HCEC 1CT (cell line): ENCODE results near the gene ZBTB47.

Experiments
- DNase-seq: peaks from one replicate; pipeline ENCODE4 v3.0.0-alpha.2; 2017

ZBTB47 gene

DNA sequence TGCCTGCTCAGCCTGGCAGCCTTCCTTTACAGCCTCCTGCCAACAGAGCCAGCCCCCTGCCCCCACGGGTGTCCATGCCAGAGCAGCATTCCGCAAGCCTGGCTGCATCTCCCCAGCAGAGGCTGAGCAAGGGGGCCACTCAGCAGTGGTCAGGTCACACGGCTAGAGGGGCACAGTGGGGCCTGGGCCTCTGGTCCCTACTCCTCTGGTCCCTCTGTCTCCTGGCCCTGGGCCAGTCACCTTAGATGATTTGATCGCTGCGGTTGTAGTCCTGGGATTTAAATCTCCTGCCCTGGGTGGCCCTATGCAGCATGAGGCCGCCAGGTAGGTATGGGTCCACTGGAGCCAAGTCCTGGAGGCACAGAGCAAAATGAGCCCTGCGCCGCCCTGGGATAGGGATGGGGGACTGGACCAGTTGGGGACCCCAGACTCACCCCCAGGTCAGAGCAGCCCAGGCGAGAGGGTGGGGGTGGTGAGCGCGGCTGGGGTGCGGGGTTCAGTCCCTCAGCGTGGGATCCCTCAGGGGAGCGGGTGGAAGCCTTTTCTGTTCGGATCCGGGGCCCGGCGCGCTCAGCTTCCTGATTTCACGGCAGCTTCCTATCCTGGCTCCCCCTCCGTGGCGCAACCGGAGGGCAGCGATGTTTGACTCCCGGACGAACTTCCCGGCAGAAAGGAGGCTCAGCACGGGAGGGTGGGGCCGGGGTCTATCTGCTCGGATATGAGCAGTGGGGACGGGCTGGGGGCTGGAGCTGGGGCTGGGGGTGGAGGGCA lies at the start of gene ZBTB47:
Gene ZBTB47, plus strand, starts transcription at position 138 of the 771 bp plus-strand sequence. CDS start 4,659 bp downstream, outside the sequence.
- peak; percentile 48 for DNase-seq

DNA sequence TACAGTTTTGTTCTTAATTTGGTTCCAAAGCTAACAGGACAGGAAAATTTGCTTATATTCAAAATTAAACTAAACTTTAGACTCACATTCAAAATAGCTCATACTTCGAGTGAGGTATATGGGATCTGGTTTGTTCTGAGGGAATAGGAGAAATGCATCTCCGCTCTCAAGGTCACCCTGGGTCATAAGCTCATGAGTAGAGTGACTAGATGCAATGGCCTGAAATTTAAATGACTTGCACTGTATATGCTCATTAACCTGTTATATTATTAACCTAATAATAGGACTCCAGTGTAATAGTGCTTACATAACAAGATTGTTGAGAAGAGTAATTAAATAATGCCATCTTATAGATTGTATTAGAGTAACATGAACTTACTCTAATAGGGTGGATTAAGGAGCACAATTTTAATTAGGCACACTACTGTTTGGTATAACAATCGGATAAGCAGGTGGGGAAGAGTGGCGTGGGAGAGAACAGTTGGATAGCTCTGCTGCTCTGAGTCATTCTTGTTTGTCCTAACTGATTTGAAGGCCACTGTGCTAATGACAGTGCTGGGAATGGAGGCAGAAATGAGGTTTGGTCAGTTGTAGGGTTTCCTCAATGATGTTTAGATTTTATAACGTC lies 47.8 kb upstream of the ZBTB47 start:
- DNase-seq, result no peak

DNA sequence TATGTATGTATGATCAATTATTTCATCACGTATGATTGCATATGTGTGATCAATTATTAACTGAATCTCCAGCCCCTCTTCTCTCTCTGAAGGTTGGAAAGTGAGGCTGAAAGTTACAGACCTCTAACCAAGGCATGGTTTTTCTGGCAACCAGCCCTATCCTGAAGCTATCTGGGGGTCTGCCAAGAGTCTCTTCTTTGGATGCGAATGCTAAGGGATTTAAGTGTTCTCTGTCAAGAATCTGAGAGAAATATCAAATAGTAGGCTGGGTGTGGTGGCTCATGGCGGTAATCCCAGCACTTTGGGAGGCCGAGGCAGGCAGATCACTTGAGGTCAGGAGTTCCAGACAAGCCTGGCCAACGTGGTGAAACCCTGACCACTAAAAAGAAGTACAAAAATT lies 44.9 kb upstream of the ZBTB47 start:
- no peak for DNase-seq

DNA sequence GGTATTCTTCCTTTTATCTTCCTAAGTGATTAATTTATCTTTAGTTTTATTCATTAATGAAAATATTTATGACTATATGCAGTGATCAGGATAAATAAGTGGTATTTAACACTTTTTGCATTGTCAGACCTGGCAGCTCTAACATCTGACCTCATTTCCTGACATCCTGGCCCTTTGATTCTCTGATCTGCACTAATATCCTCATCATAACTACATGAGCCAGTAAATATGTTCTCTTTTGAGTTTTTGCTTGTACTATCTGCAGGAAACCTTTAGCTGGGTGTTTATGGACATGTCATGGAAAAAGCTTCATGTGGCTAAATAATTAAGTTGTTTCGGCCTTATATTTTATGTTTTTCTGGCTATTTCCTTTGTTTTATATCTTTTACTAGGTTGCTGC lies 42.5 kb upstream of the ZBTB47 start:
- no peak for DNase-seq

DNA sequence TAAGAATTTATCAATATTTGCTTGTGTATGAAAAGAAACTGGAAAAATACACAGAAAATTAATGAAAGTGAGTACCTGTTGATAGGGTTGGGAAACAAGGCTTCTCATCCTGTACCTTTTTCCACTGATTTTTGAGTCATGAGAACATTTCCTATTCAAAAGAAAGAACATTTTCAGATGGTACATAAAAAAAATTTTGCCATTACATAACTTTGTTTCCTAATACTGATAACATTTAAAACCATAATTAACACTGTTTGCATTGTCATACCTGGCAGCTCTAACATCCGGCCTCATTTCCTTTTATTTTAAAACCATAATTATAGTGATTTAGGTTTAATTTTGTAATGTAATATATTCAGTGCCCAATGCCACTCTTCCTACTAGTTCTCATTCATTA lies 41.3 kb upstream of the ZBTB47 start:
- DNase-seq, result no peak

DNA sequence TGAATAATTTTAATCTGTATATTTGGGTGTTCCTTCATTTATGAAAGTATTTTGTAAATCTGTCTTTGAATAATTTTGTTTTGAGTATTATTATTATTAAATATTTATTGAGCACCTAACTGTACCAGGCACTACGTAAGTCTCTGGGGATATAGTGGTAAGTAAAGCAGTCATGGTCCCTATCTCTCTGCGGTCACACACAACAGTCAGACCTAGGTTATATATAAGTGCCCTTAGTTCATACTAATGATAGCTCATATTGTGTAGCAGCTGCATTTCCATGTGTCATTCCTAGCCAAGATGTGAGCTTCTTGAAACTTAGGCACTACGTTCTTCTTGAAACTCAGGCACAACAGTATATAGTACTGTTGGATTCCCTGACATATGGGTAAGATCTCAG lies 40.6 kb upstream of the ZBTB47 start:
- no peak for DNase-seq

DNA sequence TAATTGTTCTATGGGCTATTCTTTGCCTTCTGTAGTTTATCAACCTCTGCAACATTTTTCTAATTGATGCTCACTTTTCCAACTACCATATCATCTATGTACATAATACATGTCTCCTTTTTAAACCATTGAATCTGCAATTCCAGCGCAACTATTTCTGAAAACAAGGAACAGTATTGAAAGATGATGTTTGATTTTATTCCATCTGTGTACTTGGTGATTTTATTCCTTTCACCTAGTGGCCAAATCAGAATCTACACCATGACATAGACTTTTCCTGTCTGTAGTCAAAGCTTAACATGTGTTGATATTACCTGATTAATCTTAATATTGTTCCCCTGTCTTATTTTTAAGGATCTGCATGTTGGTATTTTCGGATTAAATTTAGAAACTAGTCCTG lies 40.0 kb upstream of the ZBTB47 start:
- DNase-seq, result peak; percentile 24

DNA sequence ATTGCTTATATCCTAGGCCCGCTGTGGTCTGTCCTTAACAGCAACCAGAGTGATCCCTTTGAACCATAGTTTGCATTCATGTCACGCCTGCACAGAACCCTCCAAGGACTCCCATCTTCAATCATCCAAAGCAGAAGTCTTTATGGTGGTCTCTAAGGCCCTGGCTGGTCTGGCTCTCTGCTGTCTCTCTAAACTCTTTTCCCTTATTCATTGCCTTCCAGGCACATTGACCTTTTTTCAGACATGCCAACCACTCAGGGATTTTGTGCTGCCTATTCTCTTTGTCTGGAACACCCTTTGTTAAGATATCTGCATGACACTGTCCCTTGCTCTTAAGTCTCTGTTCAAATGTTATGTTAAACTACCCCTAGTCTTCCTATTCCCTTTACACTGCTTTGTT lies 21.9 kb upstream of the ZBTB47 start:
- no peak for DNase-seq

DNA sequence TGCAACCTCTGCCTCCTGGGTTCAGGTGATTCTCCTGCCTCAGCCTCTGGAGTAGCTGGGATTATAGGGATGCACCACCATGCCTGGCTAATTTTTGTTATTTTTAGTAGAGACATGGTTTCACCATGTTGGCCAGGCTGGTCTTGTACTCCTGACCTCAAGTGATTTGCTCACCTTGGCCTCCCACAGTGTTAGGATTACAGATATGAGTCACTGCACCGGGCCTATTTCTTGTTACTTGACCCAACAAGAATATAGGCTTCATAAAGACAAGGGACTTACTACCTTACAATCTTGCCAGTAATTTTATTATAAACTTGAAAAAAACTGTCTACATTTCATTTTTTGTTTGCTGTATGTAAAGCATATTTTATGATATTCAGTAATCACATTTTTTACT lies 21.4 kb upstream of the ZBTB47 start:
- peak; percentile 49 for DNase-seq

DNA sequence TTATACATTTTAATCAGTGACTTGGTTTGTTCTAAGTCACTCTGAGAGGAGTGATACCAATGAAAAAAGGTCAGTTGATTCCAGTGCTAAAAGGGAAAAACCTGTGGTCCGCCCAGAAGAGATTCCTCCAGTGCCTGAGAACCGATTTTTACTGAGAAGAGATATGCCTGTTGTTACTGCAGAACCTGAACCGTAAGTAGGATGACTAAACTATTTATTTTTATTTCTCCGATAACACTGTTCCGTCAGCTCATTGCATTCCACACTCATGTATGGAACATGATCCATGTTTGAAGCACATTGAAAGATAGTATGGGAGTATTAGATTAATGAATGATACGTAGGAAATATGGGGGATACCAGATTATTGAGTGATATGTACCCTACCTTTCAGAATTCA lies 20.0 kb upstream of the ZBTB47 start:
- no peak for DNase-seq

DNA sequence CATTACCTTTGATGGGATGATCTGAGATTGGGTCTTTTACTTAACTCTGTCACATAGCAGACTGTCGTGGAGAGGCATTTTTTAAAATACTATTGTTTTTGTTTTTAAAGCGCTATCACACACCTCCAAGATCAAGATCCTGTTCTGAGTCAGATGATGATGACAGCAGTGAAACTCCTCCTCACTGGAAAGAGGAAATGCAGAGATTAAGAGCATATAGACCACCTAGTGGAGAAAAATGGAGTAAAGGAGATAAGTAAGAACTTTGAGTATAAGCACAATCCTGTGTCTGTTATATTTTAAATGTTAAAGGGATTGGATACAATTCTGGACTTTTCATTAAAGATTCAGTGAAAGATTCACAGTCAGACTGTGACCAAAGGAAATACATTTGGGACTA lies 18.4 kb upstream of the ZBTB47 start:
- peak; percentile 58 for DNase-seq

DNA sequence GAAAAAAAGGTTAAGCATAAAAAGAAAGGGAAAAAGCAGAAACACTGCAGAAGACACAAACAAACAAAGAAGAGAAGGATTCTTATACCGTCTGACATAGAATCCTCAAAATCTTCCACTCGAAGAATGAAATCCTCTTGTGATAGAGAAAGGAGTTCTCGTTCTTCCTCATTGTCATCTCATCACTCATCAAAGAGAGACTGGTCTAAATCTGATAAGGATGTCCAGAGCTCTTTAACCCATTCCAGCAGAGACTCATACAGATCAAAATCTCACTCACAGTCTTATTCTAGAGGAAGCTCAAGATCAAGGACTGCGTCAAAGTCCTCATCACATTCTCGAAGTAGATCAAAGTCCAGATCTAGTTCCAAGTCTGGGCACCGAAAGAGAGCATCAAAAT lies 16.5 kb upstream of the ZBTB47 start:
- no peak for DNase-seq

DNA sequence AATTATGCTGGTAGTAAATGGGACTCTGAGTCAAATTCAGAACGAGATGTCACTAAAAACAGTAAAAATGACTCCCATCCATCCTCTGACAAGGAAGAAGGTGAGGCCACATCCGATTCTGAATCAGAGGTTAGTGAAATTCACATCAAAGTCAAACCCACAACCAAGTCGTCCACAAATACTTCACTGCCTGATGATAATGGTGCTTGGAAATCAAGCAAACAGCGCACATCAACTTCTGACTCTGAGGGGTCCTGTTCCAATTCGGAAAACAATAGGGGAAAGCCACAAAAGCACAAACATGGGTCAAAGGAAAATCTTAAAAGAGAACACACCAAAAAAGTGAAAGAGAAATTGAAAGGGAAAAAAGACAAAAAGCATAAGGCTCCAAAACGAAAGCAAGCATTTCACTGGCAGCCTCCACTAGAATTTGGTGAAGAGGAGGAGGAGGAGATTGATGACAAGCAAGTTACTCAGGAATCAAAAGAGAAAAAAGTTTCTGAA lies 15.1 kb upstream of the ZBTB47 start:
- no peak for DNase-seq

DNA sequence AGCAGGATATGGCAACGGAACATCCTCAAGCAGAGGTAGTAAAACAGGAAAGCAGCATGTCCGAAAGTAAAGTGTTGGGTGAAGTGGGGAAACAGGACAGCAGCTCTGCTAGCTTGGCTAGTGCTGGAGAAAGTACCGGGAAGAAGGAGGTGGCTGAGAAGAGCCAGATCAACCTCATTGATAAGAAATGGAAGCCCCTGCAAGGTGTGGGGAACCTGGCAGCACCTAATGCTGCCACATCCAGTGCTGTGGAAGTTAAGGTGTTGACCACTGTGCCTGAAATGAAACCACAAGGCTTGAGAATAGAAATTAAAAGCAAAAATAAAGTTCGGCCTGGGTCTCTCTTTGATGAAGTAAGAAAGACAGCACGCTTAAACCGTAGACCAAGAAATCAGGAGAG lies 14.3 kb upstream of the ZBTB47 start:
- no peak for DNase-seq

DNA sequence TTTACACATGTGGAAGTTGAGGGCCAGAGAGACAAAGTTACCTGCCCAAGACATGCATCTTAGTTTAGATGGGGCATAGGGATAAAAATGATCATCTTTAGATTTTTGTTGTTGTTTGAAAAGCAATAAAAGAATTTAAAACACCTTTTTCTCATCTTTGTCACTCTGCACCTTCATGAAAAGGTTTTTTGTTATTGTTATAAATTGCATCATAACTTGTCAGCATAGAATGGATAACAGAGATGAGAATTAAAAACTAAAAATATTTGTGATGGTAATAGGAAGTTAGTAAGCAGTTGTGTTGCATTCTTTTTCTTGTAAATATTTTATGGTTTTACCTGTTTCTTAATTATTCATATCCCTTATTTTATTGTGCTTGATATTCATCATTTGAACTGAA lies 13.4 kb upstream of the ZBTB47 start:
- DNase-seq, result no peak

DNA sequence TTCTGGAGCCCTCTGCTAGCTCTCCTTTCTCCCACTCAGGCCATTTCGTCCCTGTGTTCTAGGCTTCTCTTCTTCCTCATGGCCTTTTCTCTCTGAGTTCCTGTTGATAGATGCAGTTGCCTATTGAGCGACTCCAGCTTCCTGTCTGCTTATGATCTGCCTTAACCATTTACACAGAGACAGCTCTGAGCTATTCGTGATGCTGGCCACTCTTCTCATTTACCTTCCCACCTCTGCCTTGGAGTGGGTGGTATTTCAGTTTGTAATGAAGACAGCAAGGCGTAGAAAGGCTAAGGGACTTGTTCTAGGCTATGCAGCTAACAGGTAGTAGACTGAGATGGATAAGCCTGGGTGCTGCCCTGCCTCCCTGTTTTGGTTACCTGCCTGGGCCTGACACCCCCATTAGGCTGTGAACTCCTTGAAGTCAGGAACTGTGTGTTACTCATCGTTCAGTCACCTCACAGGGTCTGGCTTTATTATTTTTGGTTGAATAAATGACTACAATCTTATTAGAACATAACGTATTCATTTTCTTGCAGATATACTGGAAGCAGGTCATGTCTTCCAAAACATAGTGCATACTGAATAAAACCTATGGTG lies 12.6 kb upstream of the ZBTB47 start:
- no peak for DNase-seq

DNA sequence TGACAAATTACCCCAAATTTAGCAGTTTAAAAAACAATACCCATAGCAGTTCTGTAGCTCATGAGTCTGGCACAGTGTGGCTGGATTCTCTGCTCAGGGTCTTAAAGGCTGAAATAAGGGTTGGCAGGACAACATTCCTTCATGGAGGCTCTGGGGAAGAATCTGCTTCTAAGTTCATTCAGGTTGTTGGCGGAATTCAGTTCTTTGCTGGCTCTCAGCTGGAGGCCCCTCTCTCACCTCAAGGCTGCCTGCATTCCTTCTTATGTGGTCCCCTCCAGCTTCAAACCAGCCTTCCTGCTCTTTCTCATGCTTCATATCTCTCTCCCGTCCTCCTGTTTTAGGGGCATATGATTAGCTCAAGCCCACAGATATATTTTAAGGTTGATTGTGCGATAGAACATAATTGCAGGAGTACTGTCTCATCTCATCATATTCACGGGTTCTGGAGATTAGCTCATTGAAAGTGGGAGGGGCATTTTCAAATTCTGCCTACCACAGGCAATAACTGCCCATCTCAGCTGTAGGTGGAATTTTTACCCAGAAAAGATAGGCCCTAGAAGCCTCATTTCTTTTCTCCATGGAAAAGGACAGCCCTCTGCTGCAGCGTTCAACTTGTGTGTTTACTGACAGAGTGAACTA lies 5.6 kb upstream of the ZBTB47 start:
- DNase-seq, result no peak

DNA sequence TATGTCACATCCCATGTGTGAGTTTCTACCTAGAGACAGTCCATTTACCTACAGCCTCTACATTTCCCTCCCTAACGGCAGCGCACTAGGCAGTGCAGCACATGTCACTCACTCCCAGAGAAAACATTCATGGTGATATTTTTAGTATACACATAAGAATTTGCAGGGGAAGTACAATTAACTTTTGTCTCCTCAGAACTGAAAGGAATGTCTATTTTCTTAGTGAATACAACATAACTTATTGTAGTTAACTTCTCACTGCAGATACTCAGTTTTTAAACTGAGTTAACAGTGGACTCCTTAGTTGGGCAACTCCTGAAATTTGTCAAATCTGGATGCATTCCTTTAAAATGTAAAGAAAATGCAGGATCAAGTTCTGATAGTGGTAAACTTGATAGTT lies 4.5 kb upstream of the ZBTB47 start:
- no peak for DNase-seq

DNA sequence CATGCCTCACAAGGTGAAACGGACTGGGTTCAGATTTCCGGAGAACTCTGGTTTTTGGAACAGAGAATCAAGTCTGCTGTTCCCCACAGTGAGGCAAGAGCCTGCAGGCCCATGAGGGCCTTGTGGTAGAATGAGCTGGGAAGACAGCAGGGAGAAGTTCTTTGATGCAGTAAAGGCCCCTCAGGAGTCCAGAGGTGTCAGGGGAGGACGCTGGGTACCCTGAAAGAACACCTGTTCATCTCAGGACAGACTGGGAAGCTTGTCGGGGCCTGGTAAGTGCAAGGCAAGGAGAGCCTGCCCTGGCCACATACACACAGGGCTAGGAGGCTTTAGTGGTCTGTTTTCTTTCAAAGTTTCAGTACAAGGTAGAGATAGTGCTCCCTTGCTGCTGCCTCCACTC lies 3.7 kb upstream of the ZBTB47 start:
- no peak for DNase-seq

DNA sequence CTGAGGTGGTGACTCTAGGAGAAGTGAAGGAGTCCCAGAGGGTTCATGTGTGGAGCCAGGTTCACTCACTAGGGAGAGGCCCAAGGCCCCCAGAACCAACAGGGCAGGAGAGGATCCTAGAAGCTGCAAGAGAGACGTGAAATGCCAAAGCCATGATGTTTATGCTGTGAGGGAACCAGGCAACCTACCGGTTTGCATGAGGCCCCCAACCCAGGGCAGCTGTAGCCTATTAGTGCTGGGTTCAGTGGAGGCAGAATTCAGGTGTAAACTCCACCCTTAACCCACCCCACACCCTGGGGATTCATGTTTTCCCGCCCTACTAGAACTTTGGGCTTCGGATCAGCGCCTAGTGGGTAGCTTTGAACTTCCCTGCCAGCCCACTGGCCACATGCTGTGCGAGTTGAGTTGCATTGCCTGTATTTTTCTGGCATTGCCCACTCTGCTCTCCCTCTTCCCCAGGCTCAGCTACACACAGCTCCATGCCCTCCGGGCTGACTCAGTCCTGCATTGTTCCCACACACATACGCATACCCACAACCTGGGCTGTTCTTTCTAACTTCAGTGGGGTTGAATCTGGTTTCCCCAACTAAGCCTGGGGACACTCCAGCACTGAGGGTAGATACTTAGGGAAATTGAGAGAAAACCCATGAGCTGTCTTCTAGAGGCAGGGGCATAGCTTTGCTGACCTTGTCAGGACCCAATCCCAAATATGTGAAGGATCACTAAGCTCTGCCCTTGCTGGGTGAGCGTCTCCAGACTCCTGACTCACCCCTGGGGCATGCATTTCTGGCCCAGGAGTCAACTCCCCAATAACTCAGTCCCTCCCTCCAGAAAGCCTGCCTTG lies 2.0 kb upstream of the ZBTB47 start:
- peak; percentile 82 for DNase-seq

DNA sequence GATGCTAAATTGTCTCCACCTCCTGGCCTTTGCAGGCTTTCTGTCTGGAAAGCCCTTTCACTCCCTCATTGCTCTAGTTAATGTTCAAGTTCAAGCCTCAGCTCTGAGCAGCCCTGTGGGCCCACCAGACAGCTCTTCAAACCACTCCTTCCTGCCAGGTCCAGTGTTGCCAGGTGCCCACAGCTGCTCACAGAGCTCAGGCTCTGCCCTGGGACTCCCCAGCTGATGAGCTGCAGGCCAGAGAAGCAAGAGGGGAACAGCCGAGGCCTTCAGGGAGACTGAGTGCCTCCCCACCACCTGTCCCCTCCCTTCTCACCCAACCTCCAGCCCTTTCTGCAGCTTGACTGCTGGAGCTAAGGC lies 1.3 kb upstream of the ZBTB47 start:
- DNase-seq, result peak; percentile 17

DNA sequence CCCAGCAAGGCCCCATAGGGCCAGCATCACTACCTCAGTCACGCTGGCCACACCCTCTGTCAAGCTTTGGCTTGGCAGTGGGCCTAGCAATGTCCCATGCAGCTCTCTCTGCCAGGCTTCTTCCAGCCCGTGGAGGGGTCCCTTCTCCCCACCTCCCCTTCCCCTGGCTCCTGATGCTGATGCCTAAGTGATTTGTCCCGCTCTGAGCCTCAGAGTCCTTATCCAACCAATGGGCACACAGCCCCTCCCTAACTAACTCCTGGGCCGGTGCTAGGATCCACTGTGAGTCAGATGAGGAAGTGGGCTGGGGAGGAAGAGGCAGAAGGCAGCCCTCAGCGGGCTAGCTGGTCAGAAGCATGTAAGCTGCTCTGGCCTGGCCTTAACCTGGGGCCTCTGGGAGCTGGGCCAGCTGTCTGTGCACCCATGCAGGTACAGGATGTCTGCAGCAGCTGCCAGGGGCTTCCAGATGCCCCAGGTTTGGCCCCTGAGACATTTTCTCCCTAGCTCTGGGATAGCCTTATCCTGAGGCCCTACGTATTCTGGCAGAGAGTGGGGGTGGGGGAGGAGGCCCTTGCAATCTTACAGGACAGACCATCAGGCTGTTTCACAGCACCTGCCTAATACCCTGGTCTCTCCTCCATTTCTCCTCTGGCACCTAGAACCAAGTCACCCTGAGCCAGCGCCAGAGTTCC lies 740 bp upstream of the ZBTB47 start:
- DNase-seq, result peak; percentile 87

DNA sequence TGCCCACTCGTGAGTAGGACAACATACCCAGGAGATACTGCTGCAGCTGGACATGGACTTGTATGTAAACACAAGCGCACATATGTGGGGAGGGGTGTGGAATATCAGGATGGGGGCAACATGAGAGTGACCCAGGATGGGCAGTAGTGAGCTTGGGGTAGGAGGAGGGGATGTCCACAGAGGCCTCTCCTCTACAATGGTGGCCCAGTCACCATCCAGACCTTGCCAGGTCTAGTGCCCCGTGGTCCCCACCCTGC lies 266 bp upstream of the ZBTB47 start:
- DNase-seq, result no peak
